ENCODE measurements around the gene RNF133.

RNF133 gene, protein sequence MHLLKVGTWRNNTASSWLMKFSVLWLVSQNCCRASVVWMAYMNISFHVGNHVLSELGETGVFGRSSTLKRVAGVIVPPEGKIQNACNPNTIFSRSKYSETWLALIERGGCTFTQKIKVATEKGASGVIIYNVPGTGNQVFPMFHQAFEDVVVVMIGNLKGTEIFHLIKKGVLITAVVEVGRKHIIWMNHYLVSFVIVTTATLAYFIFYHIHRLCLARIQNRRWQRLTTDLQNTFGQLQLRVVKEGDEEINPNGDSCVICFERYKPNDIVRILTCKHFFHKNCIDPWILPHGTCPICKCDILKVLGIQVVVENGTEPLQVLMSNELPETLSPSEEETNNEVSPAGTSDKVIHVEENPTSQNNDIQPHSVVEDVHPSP

GRCh38 chr7:122699017-122699416 is at the start of gene RNF133:
RNF133 (minus strand) TSS chr7:122699117; CDS start chr7:122698918, 199 bp downstream.
- no peak for DNase-seq (ENCODE audit: low read depth, low spot score)

DNA sequence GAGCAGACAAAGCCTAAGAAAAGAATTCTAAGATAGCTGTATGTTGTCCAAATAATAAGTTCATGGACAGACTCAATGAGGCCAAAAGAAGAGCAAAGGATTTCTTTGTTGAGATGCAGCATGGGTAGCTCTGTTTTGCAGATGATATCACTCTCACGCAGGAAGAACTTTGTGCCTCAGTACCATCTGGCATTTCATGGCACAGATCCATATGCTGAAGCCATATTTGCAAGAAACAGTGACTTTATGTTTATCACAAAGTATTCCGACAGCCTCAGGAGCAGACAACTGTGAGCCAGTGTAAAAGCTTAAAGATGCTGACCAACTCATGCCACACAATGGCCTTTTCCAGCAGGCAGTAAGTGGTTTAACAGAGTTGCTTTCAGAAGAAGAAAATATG is 49.3 kb upstream of the RNF133 start:
- no peak for DNase-seq (ENCODE audit: low read depth, low spot score)

GRCh38 chr7:122746948-122747347 is 48.0 kb upstream of the RNF133 start:
- DNase-seq (ENCODE audit: low read depth, low spot score), result no peak

GRCh38 chr7:122743211-122743610 is 44.3 kb upstream of the RNF133 start:
- no peak for DNase-seq (ENCODE audit: low read depth, low spot score)

DNA sequence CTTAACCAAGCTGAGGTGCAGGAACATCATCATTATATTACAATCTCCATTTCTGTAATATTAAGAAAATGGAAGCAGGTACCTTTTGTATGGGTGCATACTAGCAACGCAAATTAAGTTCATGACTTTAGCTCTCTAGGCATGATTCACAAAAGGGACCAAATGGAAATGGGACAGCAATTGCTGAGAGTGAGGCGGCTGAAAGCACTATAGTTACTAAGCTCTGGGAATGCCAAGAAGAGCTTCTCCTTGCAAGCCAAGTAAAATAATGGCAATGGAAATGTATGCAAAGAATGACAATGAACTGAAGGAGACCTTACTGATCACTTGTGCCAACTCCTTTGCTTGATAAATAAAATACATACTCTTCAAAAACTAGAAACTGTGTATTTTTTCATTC is 40.0 kb upstream of the RNF133 start:
- no peak for DNase-seq (ENCODE audit: low read depth, low spot score)

DNA sequence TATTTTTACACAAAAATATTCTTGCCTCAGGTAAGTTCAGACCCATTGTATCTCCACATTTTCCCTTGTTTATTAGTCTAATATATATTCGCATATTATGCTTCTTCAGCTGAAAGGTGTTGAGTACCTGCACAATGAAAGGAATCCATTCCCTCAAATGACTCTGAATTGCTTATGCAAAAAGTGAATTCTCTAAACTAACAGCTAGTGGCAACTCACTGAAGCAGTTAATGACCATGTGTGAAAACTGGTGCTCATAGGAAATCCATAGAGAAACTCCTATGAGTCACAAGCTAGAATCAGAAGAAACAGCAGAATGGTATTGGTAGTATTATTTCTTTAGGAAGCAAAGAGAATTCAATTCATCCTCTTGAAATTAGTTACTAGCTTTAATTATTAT is 37.3 kb upstream of the RNF133 start:
- no peak for DNase-seq (ENCODE audit: low read depth, low spot score)

- DNase-seq (ENCODE audit: low read depth, low spot score), result no peak
Observed at GRCh38 chr7:122727759-122728158, 28.8 kb upstream of the RNF133 start.

DNA sequence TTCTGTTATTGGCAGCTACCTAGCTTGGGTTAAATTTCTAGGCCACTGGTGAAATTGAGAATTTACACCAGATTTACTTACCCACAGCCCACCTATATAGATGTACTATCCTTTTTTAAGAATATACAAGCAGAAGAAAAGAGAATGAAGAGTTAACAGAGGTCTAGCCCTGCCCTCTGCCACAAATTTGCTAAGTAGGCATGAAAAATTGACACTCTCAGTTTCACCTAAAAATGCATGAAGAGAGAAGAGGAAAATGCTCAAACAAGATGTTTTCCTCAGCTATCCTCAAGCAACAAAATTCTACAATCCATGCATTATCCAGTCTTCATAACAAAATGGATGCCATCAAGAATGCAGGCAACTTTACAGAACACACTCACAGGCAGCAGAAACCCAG is 28.4 kb upstream of the RNF133 start:
- DNase-seq (ENCODE audit: low read depth, low spot score), result no peak

DNA sequence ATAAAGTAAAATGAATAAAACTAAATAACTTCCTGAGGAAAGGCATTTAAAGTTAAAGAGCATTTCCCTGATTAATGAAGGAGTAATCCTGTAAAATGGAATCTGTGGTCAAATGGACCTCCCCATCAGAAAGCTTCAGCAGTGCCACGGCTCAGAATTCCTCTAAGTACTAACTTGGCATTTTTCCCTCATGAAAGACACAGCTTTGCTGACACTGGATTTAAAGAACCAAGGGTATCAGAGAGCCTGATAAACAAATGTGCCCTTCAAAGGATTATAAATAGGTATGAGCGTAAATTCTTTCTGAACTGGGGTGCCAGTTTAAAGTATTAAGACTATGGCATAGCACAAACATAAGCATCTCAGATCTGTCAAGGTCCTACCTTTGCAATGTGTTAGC is 28.0 kb upstream of the RNF133 start:
- DNase-seq (ENCODE audit: low read depth, low spot score), result no peak

GRCh38 chr7:122724366-122724765 is 25.4 kb upstream of the RNF133 start:
- no peak for DNase-seq (ENCODE audit: low read depth, low spot score)

GRCh38 chr7:122719010-122719578 is 20.2 kb upstream of the RNF133 start:
- DNase-seq (ENCODE audit: low read depth, low spot score), result no peak

DNA sequence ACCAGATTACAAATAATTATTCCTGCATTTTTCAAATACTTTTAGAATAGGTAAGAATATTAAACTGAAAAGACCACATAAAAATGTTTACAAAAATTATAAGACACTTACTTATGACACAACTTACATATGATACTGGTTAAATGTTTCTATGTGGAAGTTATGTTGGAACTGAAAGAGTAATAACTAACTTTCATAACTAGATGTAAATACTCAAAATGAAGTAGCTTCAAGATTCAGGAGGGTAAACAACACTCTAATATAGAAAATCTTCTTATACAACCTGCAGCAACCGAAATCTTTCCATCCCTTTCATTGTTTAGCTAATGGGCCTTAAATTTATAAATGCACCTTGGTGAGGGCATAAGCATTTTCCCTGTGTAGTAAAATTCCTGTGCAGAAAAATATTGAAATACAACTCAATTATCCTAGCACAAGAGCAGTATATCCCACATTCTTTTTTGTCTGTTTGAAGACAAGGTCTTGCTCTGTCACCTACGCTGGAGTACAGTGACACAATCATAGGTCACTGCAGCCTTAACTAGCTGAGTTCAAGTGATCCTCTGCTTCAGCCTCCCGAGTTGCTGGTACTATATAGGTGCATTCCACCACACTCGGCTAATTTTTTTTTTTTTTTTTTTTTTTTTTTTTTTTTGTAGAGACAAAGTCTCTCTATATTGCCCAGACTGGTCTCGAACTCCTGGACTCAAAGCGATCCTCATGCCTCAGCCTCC is 18.6 kb upstream of the RNF133 start:
- no peak for DNase-seq (ENCODE audit: low read depth, low spot score)

GRCh38 chr7:122715183-122715582 is 16.3 kb upstream of the RNF133 start:
- DNase-seq (ENCODE audit: low read depth, low spot score), result no peak

- no peak for DNase-seq (ENCODE audit: low read depth, low spot score)
Observed at GRCh38 chr7:122710916-122711315, 12.0 kb upstream of the RNF133 start.

GRCh38 chr7:122709930-122710646 is 11.2 kb upstream of the RNF133 start:
- no peak for DNase-seq (ENCODE audit: low read depth, low spot score)

GRCh38 chr7:122706836-122707235 is 7.9 kb upstream of the RNF133 start:
- no peak for DNase-seq (ENCODE audit: low read depth, low spot score)

DNA sequence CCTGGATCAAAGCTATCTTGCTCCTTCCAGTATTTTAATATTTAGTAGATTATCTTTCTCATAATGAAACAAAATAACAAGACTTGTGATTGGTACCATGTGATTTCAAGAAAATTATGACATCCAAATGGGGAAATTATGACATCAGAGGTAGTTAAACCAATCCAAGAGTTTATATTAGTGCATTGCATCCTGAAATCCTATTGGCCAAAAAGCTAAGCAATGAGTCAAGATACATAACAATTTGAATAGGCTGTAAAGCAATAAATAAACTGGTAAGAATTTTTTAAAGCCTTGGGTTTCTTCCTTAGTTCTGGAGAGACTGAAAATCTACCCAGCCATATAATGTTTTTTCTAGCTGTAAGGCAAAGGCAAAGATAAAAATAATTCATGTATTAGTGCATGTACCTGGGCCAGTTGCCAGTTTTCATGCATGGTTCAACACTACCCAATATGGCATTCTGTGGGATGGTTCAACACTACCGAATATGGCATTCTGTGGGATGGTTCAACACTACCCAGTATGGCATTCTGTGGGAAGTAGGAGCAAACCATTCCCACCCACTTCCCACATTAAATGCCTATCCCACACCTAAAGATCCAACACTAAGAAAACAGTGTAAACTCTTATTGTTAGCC is 4.1 kb upstream of the RNF133 start, which contains the start of gene RNF148:
Gene RNF148, minus strand, starts transcription at position 51 of the 639 bp plus-strand sequence. CDS start 172 bp downstream, outside the sequence.
- no peak for DNase-seq (ENCODE audit: low read depth, low spot score)

- DNase-seq (ENCODE audit: low read depth, low spot score), result no peak
Observed at GRCh38 chr7:122695816-122696215, 3.1 kb downstream of the RNF133 start.

GRCh38 chr7:122694697-122695096 is 4.2 kb downstream of the RNF133 start:
- no peak for DNase-seq (ENCODE audit: low read depth, low spot score)

DNA sequence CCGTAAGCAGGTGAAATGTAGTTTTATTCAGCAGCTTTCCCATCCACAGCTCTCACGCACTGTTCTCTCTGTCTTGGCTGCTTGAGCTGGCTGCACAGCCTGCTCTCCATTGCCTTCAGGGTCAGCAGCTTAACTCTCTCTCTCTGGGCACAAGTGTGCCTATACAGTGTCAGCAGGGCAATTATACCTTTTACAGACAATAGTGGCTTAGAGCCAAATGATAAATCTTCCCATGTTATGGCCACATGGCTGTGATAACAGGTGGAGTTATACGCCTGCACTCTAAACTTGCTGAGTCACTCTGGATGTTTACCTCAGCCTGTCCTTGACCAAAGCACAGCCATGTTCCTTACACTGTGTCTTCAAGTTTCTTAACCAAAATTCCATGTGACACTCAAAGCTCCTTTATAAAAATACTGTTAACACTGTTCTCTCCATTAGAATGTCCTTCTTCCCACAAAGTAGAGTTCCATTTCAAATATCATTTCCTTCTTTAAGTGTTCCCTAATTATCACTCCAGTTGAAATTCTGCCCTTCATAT is 6.1 kb downstream of the RNF133 start:
- DNase-seq (ENCODE audit: low read depth, low spot score), result no peak

- no peak for DNase-seq (ENCODE audit: low read depth, low spot score)
Observed at GRCh38 chr7:122691569-122692235, 7.2 kb downstream of the RNF133 start.
